Fibroblast of lung (primary cell): Measurements from ENCODE around the gene WWOX. TPM values are rescaled to one million over a fixed set of nuclear protein-coding genes. Genes with fewer than 3 reads are reported as not detected.
"Not testable (repeated sequence)": the region's sequence is repeated elsewhere in the genome, so short reads cannot be mapped to it uniquely, and the experiment has no call there.

Experiments
- DNase-seq, 2 donors: peaks; one replicate each; pipeline versions ENCODE4 v3.0.0 to v3.0.0-alpha.2; 2010; ENCODE audit warnings: low read depth in 2 of 2
- H2AFZ ChIP-seq: 2 replicates; pipeline ENCODE4 v1.5.1; 2012; ENCODE audit warnings: low read length, control low read depth, inconsistent platforms
- H3K27ac ChIP-seq: 2 replicates; pipeline ENCODE4 v1.5.1; 2011; ENCODE audit warnings: low read length, control low read depth; ENCODE audit not compliant: insufficient read depth
- H3K27me3 ChIP-seq: 2 replicates; pipeline ENCODE4 v1.5.1; 2011; ENCODE audit warnings: mild to moderate bottlenecking, low read length; ENCODE audit not compliant: control insufficient read depth, insufficient read depth
- H3K36me3 ChIP-seq: 2 replicates; pipeline ENCODE4 v1.5.1; 2011; ENCODE audit warnings: low read length; ENCODE audit not compliant: control insufficient read depth, insufficient read depth
- H3K4me1 ChIP-seq: 2 replicates; pipeline ENCODE4 v1.5.1; 2011; ENCODE audit warnings: low read length; ENCODE audit not compliant: control insufficient read depth, insufficient read depth; ENCODE audit errors: extremely low read depth
- H3K4me2 ChIP-seq: 2 replicates; pipeline ENCODE4 v1.5.1; 2011; ENCODE audit warnings: low read length, control low read depth; ENCODE audit not compliant: insufficient read depth; ENCODE audit errors: extremely low read depth
- H3K4me3 ChIP-seq, 4 experiments: fragments of 200-600 bp in 1 of 4; sonication (generic) in 1 of 4; replicated peaks in 1 of 4; 2 replicates each; pipeline ENCODE4 v1.5.1; 2011 to 2016; ENCODE audit warnings: low read length in 4 of 4, low read depth in 3 of 4, mild to moderate bottlenecking in 3 of 4, control low read depth in 2 of 4, inconsistent platforms in 1 of 4, mixed read lengths in 1 of 4; ENCODE audit not compliant: insufficient read depth in 1 of 4; ENCODE audit errors: control extremely low read depth in 1 of 4
- H3K79me2 ChIP-seq: 2 replicates; pipeline ENCODE4 v1.5.1; 2012; ENCODE audit warnings: mild to moderate bottlenecking, low read length, inconsistent platforms; ENCODE audit not compliant: control insufficient read depth, insufficient read depth
- H3K9ac ChIP-seq: 2 replicates; pipeline ENCODE4 v1.5.1; 2011; ENCODE audit warnings: mild to moderate bottlenecking, low read length, control low read depth; ENCODE audit not compliant: insufficient read depth
- H3K9me3 ChIP-seq: 2 replicates; pipeline ENCODE4 v1.5.1; 2012; ENCODE audit warnings: low read depth, low read length; ENCODE audit not compliant: control insufficient read depth, insufficient read depth
- H4K20me1 ChIP-seq: 2 replicates; pipeline ENCODE4 v1.5.1; 2011; ENCODE audit warnings: low read length; ENCODE audit not compliant: control insufficient read depth, insufficient read depth; ENCODE audit errors: extremely low read depth
- EZH2 ChIP-seq: IDR thresholded peaks from 2 replicates; pipeline ENCODE4 v1.5.1; 2012; ENCODE audit warnings: low read length, control low read depth, mild to moderate bottlenecking; ENCODE audit errors: missing control alignments
- polyA plus RNA-seq, 2 donors: library from polyadenylated mRNA; depleted of rRNA in 1 of 2; stranded (reverse) in 1 of 2; unstranded in 1 of 2; fragments of >200 nt; gene quantifications; 2 replicates each; pipeline ENCODE4 v1.2.1, GENCODE V29; 2011 to 2012; ENCODE audit warnings: missing spikeins in 1 of 2
- total RNA-seq: library from RNA; depleted of rRNA; stranded (reverse); fragments of >200 nt; gene quantifications from 2 replicates; pipeline ENCODE4 v1.2.1, GENCODE V29; 2014
- TF ChIP-seq, protein P1 (sequence below), 2 donors: IDR thresholded peaks in 1 of 2; conservative IDR thresholded peaks in 1 of 2; 1 replicate in 1 of 2; 2 replicates in 1 of 2; pipeline ENCODE4 v1.5.1; 2011 to 2012; ENCODE audit warnings: low read length in 2 of 2, control low read depth in 1 of 2, inconsistent platforms in 1 of 2, low read depth in 1 of 2, mild to moderate bottlenecking in 1 of 2

Gene WWOX
- total and polyA plus RNA-seq, 2 donors (not counting 1 experiment from before 2014, with no cell fraction given): 5.6 to 16.3 TPM

DNA sequence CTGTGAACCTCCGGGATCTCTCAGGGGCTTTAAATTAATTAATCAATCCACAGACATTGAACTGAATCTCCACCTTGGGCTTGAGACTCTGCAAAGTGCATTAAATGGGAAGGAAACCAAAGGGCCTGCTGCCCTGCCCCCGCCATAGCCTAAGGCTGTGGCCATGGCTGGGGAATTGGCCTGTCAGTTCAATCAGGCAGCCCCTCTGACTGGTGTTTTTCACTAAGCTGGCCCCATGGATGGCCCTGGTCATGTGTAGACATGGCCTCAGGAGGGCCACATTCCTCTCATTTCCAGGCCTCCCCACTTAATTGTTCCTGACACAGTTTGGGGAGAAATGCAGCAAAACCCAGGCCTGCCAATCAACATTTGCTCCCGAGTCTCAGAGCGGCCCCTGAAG lies 499.8 kb downstream of the WWOX start:
- no peak overlapping the region for H3K4me2 ChIP-seq
- no peak overlapping the region for H2AFZ ChIP-seq
- TF ChIP-seq, protein P1, sequence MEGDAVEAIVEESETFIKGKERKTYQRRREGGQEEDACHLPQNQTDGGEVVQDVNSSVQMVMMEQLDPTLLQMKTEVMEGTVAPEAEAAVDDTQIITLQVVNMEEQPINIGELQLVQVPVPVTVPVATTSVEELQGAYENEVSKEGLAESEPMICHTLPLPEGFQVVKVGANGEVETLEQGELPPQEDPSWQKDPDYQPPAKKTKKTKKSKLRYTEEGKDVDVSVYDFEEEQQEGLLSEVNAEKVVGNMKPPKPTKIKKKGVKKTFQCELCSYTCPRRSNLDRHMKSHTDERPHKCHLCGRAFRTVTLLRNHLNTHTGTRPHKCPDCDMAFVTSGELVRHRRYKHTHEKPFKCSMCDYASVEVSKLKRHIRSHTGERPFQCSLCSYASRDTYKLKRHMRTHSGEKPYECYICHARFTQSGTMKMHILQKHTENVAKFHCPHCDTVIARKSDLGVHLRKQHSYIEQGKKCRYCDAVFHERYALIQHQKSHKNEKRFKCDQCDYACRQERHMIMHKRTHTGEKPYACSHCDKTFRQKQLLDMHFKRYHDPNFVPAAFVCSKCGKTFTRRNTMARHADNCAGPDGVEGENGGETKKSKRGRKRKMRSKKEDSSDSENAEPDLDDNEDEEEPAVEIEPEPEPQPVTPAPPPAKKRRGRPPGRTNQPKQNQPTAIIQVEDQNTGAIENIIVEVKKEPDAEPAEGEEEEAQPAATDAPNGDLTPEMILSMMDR (conservative IDR thresholded peaks at IDR 0.05 in 1 of 2, IDR thresholded peaks at IDR 0.05 in 1 of 2; ENCODE audit: low read depth in 1 of 2, low read length in 2 of 2): no peak
- no peak for TF ChIP-seq EZH2
- no peaks in the 10 kb centered on the region for H3K36me3 ChIP-seq
- no peaks in the 10 kb centered on the region for H3K27me3 ChIP-seq
- H3K4me3 ChIP-seq: no peak overlapping the region
- no peaks in the 10 kb centered on the region for H3K4me1 ChIP-seq
- H3K79me2 ChIP-seq: no peaks in the 10 kb centered on the region
- no peak for DNase-seq
- no peaks in the 10 kb centered on the region for H4K20me1 ChIP-seq
- H3K9ac ChIP-seq: no peak overlapping the region
- H3K9me3 ChIP-seq: no peaks in the 10 kb centered on the region
- H3K27ac ChIP-seq: no peak overlapping the region

DNA sequence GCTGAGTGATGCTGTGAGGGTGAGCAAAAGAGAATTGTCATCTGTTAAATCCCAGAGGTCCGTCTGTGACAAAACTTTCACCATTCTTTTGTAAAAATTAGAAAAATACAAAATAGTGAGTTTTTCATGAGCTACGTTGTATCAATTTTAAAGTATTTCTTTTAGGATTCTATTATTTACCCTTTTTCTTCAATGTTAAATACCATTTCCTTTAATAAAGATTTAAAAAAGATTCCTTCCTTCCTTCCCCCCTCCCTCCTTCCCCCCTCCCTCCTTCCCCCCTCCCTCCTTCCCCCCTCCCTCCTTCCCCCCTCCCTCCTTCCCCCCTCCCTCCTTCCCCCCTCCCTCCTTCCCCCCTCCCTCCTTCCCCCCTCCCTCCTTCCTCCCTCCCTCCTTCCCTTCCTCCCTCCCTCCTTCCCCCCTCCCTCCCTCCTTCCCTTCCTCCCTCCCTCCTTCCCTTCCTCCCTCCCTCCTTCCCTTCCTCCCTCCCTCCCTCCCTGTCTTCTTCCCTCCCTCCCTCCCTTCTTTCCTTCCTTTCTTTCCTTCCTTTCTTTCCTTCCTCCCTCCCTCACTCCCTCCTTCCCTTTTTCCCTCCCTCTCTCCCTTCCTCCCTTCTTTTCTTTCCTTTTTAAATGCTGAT lies 505.1 kb downstream of the WWOX start:
- not testable (repeated sequence) for H3K4me1 ChIP-seq, DNase-seq, H3K4me3 ChIP-seq, H2AFZ ChIP-seq, H3K4me2 ChIP-seq, H3K27me3 ChIP-seq, H3K9me3 ChIP-seq, H3K36me3 ChIP-seq, H3K79me2 ChIP-seq, H3K27ac ChIP-seq, H4K20me1 ChIP-seq, H3K9ac ChIP-seq

DNA sequence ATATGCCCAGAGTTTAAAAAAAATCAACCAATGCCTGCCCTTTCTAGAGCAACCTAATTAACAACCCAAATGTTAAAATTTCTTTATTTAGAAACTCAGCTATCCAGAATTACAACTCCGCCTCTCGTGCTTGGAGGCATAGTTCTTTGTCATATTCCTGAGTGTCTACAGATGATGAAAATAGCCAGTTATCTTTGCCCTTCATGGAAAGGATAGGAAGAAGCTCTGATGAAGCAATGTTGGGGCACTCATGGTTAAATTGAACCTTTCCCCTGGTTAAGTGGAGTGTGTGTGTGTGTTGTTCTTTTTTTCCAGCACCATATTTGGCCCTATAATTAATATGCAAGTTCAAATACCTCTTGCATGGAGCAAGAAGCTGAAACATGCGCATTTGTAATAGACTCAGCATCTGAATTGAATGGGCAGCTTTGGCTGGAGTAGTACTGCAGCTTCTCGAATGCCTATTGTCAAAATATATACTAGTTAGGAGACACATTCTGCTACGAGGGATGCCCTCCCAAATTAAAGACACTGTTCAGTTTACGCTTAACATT lies 506.2 kb downstream of the WWOX start:
- no peak for DNase-seq
- no peaks in the 10 kb centered on the region for H3K27me3 ChIP-seq
- H3K9ac ChIP-seq: no peak overlapping the region
- no peak overlapping the region for H2AFZ ChIP-seq
- H3K36me3 ChIP-seq: no peaks in the 10 kb centered on the region
- H3K9me3 ChIP-seq: no peaks in the 10 kb centered on the region
- H3K4me3 ChIP-seq: no peak overlapping the region
- H3K79me2 ChIP-seq: no peaks in the 10 kb centered on the region
- H3K4me2 ChIP-seq: no peak overlapping the region
- TF ChIP-seq, protein P1 (conservative IDR thresholded peaks at IDR 0.05 in 1 of 2, IDR thresholded peaks at IDR 0.05 in 1 of 2; ENCODE audit: low read depth in 1 of 2, low read length in 2 of 2): no peak
- TF ChIP-seq EZH2: no peak
- no peaks in the 10 kb centered on the region for H3K4me1 ChIP-seq
- H4K20me1 ChIP-seq: no peaks in the 10 kb centered on the region
- H3K27ac ChIP-seq: no peak overlapping the region
